ENCODE results near the gene NQO1.

NQO1 gene

GRCh38 chr16:69660166-69660565, 66.2 kb downstream of the NQO1 start:
- Histone ChIP-seq H3K27ac (ENCODE audit: low read depth, low read length, poor library complexity, severe bottlenecking) (no peak overlapping the region), H3K9me3 (ENCODE audit: low read length) (no peaks in the 10 kb centered on the region), H2AFZ (ENCODE audit: low read length) (no peak overlapping the region), H3K4me2 (ENCODE audit: low read length) (no peak overlapping the region), H3F3A (ENCODE audit: insufficient read depth, low read length) (no peaks in the 10 kb centered on the region), H3K4me1 (ENCODE audit: insufficient read depth, low read length, severe bottlenecking) (no peaks in the 10 kb centered on the region), H3K9me2 (ENCODE audit: low read depth, low read length) (no peaks in the 10 kb centered on the region), H3K27me3 (ENCODE audit: insufficient read depth, low read length) (no peaks in the 10 kb centered on the region), H3K4me3 (ENCODE audit: low read depth, low read length, poor library complexity, severe bottlenecking) (no peak overlapping the region), H4K20me1 (ENCODE audit: insufficient read depth, low read length) (no peaks in the 10 kb centered on the region), H3K36me3 (ENCODE audit: insufficient read depth, low read length) (peaks cover 37% of the 10 kb centered on the region), H3K9ac (ENCODE audit: low read length) (no peak overlapping the region), H3K79me2 (ENCODE audit: insufficient read depth, low read length) (no peaks in the 10 kb centered on the region)
- TF ChIP-seq CTCF (IDR thresholded peaks at IDR 0.05; ENCODE audit: low read length) (no peak), EZH2 (IDR thresholded peaks at IDR 0.05; ENCODE audit: borderline replicate concordance, low read length) (no peak)
